Astrocyte (in vitro differentiated cells and primary cell): ENCODE results near the gene BCAT1. TPM values are rescaled to one million over a fixed set of nuclear protein-coding genes. Genes with fewer than 3 reads are reported as not detected.
A peak's percentile ranks its signal among the peaks of the same experiment; 100 is the strongest.

ENCODE experiments used
- DNase-seq: peaks from one replicate; pipeline ENCODE4 v3.0.0-alpha.2; 2010; ENCODE audit warnings: low read depth
- FAIRE-seq: peaks from 2 replicates; lab custom pipeline; 2011; peaks lifted over from hg19 to GRCh38; lab: Jason Lieb, UNC
- H2AFZ ChIP-seq: 2 replicates; pipeline ENCODE4 v1.6.0; 2012; ENCODE audit warnings: low read depth, low read length, inconsistent platforms
- H3K27ac ChIP-seq: 2 replicates; pipeline ENCODE4 v1.5.1; 2011; ENCODE audit warnings: low read depth, low read length, inconsistent platforms
- H3K27me3 ChIP-seq: 2 replicates; pipeline ENCODE4 v1.6.0; 2011; ENCODE audit warnings: low read length, inconsistent platforms; ENCODE audit not compliant: insufficient read depth
- H3K36me3 ChIP-seq: 2 replicates; pipeline ENCODE4 v1.5.1; 2011; ENCODE audit warnings: low read length, inconsistent platforms; ENCODE audit not compliant: insufficient read depth
- H3K4me1 ChIP-seq: 2 replicates; pipeline ENCODE4 v1.5.1; 2011; ENCODE audit warnings: low read length, inconsistent platforms; ENCODE audit not compliant: insufficient read depth
- H3K4me2 ChIP-seq: 2 replicates; pipeline ENCODE4 v1.6.0; 2012; ENCODE audit warnings: low read length, inconsistent platforms
- H3K4me3 ChIP-seq: 2 replicates; pipeline ENCODE4 v1.5.1; 2011; ENCODE audit warnings: low read depth, mild to moderate bottlenecking, low read length, inconsistent platforms; ENCODE audit not compliant: insufficient read depth
- H3K79me2 ChIP-seq: 2 replicates; pipeline ENCODE4 v1.6.0; 2012; ENCODE audit warnings: mild to moderate bottlenecking, low read length, inconsistent platforms; ENCODE audit not compliant: insufficient read depth
- H3K9ac ChIP-seq: 2 replicates; pipeline ENCODE4 v1.6.0; 2012; ENCODE audit warnings: mild to moderate bottlenecking, low read length, inconsistent platforms
- H3K9me3 ChIP-seq: 2 replicates; pipeline ENCODE4 v1.5.1; 2012; ENCODE audit warnings: low read depth, mild to moderate bottlenecking, low read length, inconsistent platforms; ENCODE audit not compliant: insufficient read depth
- H4K20me1 ChIP-seq: 2 replicates; pipeline ENCODE4 v1.6.0; 2012; ENCODE audit warnings: low read length, inconsistent platforms; ENCODE audit not compliant: insufficient read depth
- H3K27ac Mint-ChIP-seq: one replicate; pipeline ENCODE4 v1.8.0; 2021; ENCODE audit warnings: mild to moderate bottlenecking, mixed read lengths; ENCODE audit not compliant: unreplicated experiment
- H3K27me3 Mint-ChIP-seq: one replicate; pipeline ENCODE4 v1.8.0; 2021; ENCODE audit warnings: low read depth, mixed read lengths; ENCODE audit not compliant: unreplicated experiment
- H3K36me3 Mint-ChIP-seq: one replicate; pipeline ENCODE4 v1.8.0; 2021; ENCODE audit warnings: low read depth, mixed read lengths; ENCODE audit not compliant: unreplicated experiment
- H3K4me1 Mint-ChIP-seq: one replicate; pipeline ENCODE4 v1.8.0; 2021; ENCODE audit warnings: low read depth, mixed read lengths; ENCODE audit not compliant: unreplicated experiment
- H3K4me3 Mint-ChIP-seq: one replicate; pipeline ENCODE4 v1.8.0; 2021; ENCODE audit warnings: mild to moderate bottlenecking, moderate library complexity, mixed read lengths; ENCODE audit not compliant: unreplicated experiment
- H3K9me3 Mint-ChIP-seq: one replicate; pipeline ENCODE4 v1.8.0; 2021; ENCODE audit warnings: mild to moderate bottlenecking, mixed read lengths; ENCODE audit not compliant: unreplicated experiment
- CTCF ChIP-seq: IDR thresholded peaks from 2 replicates; pipeline ENCODE4 v1.5.1; 2011; ENCODE audit warnings: low read depth, mild to moderate bottlenecking, inconsistent platforms, low read length, moderate library complexity; ENCODE audit not compliant: insufficient read depth
- EZH2 ChIP-seq: IDR thresholded peaks from 2 replicates; pipeline ENCODE4 v1.6.1; 2012; ENCODE audit warnings: mild to moderate bottlenecking, low read length, inconsistent platforms; ENCODE audit not compliant: insufficient read depth
- total RNA-seq: library from RNA; stranded (reverse); gene quantifications from 2 replicates; pipeline ENCODE4 v1.2.1, GENCODE V29; 2021

BCAT1 gene
- total RNA-seq, 1 donor from 2014 or later, result 476 TPM

- no peak overlapping the region for H3K4me3 ChIP-seq
- TF ChIP-seq EZH2, result no peak
- no peak for TF ChIP-seq CTCF
- no peaks in the 10 kb centered on the region for H3K9me3 ChIP-seq
- no peaks in the 10 kb centered on the region for H3K36me3 ChIP-seq
- no peak overlapping the region for H3K4me3 Mint-ChIP-seq
- no peaks in the 10 kb centered on the region for H3K27me3 ChIP-seq
- no peaks in the 10 kb centered on the region for H3K27me3 Mint-ChIP-seq
- no peak overlapping the region for H3K27ac Mint-ChIP-seq
- no peak overlapping the region for H3K4me2 ChIP-seq
- H2AFZ ChIP-seq, result no peak overlapping the region
- peaks cover 6% of the 10 kb centered on the region for H3K4me1 ChIP-seq
- DNase-seq (no peak), FAIRE-seq (no peak)
- no peaks in the 10 kb centered on the region for H4K20me1 ChIP-seq
- no peaks in the 10 kb centered on the region for H3K36me3 Mint-ChIP-seq
- peaks cover 19% of the 10 kb centered on the region for H3K79me2 ChIP-seq
- H3K9me3 Mint-ChIP-seq, result no peaks in the 10 kb centered on the region
- H3K9ac ChIP-seq, result no peak overlapping the region
- H3K27ac ChIP-seq, result no peak overlapping the region
- H3K4me1 Mint-ChIP-seq, result peaks cover 9% of the 10 kb centered on the region
Observed at GRCh38 chr12:24952389-24952788, 3.5 kb upstream of the BCAT1 start.

DNA sequence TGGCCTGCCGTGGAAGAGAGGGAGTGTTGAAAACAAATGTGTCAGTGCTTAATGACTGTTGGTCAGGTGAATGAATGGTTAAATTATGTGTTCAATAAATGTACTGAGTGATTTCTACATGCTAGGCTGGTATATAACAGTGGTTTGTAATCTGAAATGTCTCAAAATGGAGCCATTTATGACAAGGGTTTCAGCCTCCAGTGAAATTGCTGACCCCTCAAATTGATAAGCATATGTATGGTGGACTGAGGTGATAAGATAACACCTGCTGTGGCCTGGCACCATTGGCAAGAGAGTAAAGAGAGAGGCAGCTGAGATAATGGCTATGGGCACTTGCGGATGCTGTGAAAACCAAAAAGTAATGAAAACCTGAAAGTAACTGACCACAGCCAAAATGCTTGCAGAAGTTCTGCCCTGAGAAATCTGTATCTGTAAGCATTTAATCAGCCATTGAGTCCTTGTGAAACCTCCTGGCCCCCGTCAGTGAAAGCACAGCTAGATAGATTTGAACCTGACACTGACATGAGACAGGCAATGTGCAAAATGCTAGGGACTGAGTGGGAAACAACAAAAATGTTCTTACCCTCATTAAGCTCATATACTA, 1.4 kb upstream of the BCAT1 start:
- Histone ChIP-seq H3K27ac (no peak overlapping the region), H3K9me3 (no peaks in the 10 kb centered on the region), H3K4me1 (peaks cover 19% of the 10 kb centered on the region), H3K9ac (no peak overlapping the region), H4K20me1 (peaks cover 7% of the 10 kb centered on the region), H2AFZ (no peak overlapping the region), H3K27me3 (no peaks in the 10 kb centered on the region), H3K79me2 (peaks cover 40% of the 10 kb centered on the region), H3K4me3 (no peak overlapping the region), H3K36me3 (peaks cover under 1% of the 10 kb centered on the region), H3K4me2 (no peak overlapping the region)
- peak overlapping the region; percentile 7 for H3K27ac Mint-ChIP-seq
- H3K27me3 Mint-ChIP-seq, result no peaks in the 10 kb centered on the region
- TF ChIP-seq CTCF (no peak), EZH2 (no peak)
- peaks cover 4% of the 10 kb centered on the region for H3K36me3 Mint-ChIP-seq
- no peak for DNase-seq
- FAIRE-seq, result no peak
- H3K4me3 Mint-ChIP-seq, result peak overlapping the region; percentile 64
- H3K9me3 Mint-ChIP-seq, result no peaks in the 10 kb centered on the region
- peaks cover 15% of the 10 kb centered on the region for H3K4me1 Mint-ChIP-seq

- H3K79me2 ChIP-seq, result peaks cover 54% of the 10 kb centered on the region
- DNase-seq (peak; percentile 52), FAIRE-seq (no peak)
- H3K9ac ChIP-seq, result peak overlapping the region; percentile 96
- peaks cover 32% of the 10 kb centered on the region for H3K4me1 ChIP-seq
- no peaks in the 10 kb centered on the region for H3K27me3 ChIP-seq
- H3K9me3 Mint-ChIP-seq, result no peaks in the 10 kb centered on the region
- H3K4me1 Mint-ChIP-seq, result peaks cover 26% of the 10 kb centered on the region
- peak overlapping the region; percentile 89 for H2AFZ ChIP-seq
- no peaks in the 10 kb centered on the region for H3K27me3 Mint-ChIP-seq
- H4K20me1 ChIP-seq, result peaks cover 18% of the 10 kb centered on the region
- no peak for TF ChIP-seq EZH2
- TF ChIP-seq CTCF, result no peak
- peak overlapping the region; percentile 86 for H3K27ac ChIP-seq
- peak overlapping the region; percentile 88 for H3K4me2 ChIP-seq
- peaks cover 5% of the 10 kb centered on the region for H3K36me3 ChIP-seq
- peak overlapping the region; percentile 83 for H3K4me3 ChIP-seq
- peak overlapping the region; percentile 97 for H3K27ac Mint-ChIP-seq
- H3K9me3 ChIP-seq, result no peaks in the 10 kb centered on the region
- peak overlapping the region; percentile 91 for H3K4me3 Mint-ChIP-seq
- peaks cover 4% of the 10 kb centered on the region for H3K36me3 Mint-ChIP-seq
Observed at GRCh38 chr12:24948420-24948756, 513 bp downstream of the BCAT1 start.
